ENCODE data around the gene TNIP2. TPM values are rescaled to one million over a fixed set of nuclear protein-coding genes. Genes with fewer than 3 reads are reported as not detected.

Gene TNIP2
- total and polyA plus RNA-seq, 2 experiments from 2014 or later: 42.7 to 50.8 TPM

GRCh38 chr4:2734612-2735011 lies 21.5 kb downstream of the TNIP2 start:
- H3K4me2 ChIP-seq: no peak overlapping the region
- no peak overlapping the region for H3K4me3 ChIP-seq
- no peaks in the 10 kb centered on the region for H3K36me3 ChIP-seq (replicated peaks; ENCODE audit: insufficient read depth, low read depth)
- no peaks in the 10 kb centered on the region for H4K20me1 ChIP-seq (ENCODE audit: insufficient read depth, poor library complexity, severe bottlenecking)
- H2AFZ ChIP-seq: no peak overlapping the region
- H3K79me2 ChIP-seq: no peaks in the 10 kb centered on the region
- H3K9me3 ChIP-seq (ENCODE audit: low read depth): no peaks in the 10 kb centered on the region
- 100% methylated on average over 1 of the region's 1 CpG for WGBS (ENCODE audit: low lambda C conversion rate, missing lambda C conversion rate)
- no peaks in the 10 kb centered on the region for H3K27me3 ChIP-seq
- no peaks in the 10 kb centered on the region for H3K9me2 ChIP-seq (replicated peaks; ENCODE audit: insufficient read depth)
- no peak for DNase-seq (ENCODE audit: low spot score)
- no peak for TF ChIP-seq CTCF (IDR thresholded peaks at IDR 0.05; ENCODE audit: poor library complexity)
- TF ChIP-seq EZH2phosphoT487 (IDR thresholded peaks at IDR 0.05; ENCODE audit: low read depth, severe bottlenecking, unreplicated experiment): no peak
- no peak for TF ChIP-seq EZH2 (IDR thresholded peaks at IDR 0.05; ENCODE audit: borderline replicate concordance)
- no peak overlapping the region for H3K27ac ChIP-seq
- H3K4me1 ChIP-seq (ENCODE audit: insufficient read depth): no peaks in the 10 kb centered on the region

- TF ChIP-seq EZH2 (IDR thresholded peaks at IDR 0.05; ENCODE audit: borderline replicate concordance): no peak
- Histone ChIP-seq H2AFZ (no peak overlapping the region), H3K79me2 (no peaks in the 10 kb centered on the region), H4K20me1 (ENCODE audit: insufficient read depth, poor library complexity, severe bottlenecking) (no peaks in the 10 kb centered on the region), H3K27me3 (no peaks in the 10 kb centered on the region), H3K4me3 (no peak overlapping the region), H3K4me2 (no peak overlapping the region), H3K4me1 (ENCODE audit: insufficient read depth) (no peaks in the 10 kb centered on the region), H3K9me2 (replicated peaks; ENCODE audit: insufficient read depth) (no peaks in the 10 kb centered on the region), H3K36me3 (replicated peaks; ENCODE audit: insufficient read depth, low read depth) (no peaks in the 10 kb centered on the region), H3K9me3 (ENCODE audit: low read depth) (no peaks in the 10 kb centered on the region), H3K27ac (no peak overlapping the region)
- WGBS (ENCODE audit: low lambda C conversion rate, missing lambda C conversion rate): 100% methylated on average over 2 of the region's 2 CpGs
- DNase-seq (ENCODE audit: low spot score): no peak
Observed at GRCh38 chr4:2733844-2734574, 22.1 kb downstream of the TNIP2 start.

- H2AFZ ChIP-seq: no peak overlapping the region
- WGBS (ENCODE audit: low lambda C conversion rate, missing lambda C conversion rate): 93% methylated on average over 21 of the region's 21 CpGs
Observed at GRCh38 chr4:2733001-2733843, 22.9 kb downstream of the TNIP2 start.

More at GRCh38 chr4:2733001-2733843, 22.9 kb downstream of the TNIP2 start:
- no peak overlapping the region for H3K4me2 ChIP-seq
- no peak overlapping the region for H3K4me3 ChIP-seq
- no peaks in the 10 kb centered on the region for H3K9me3 ChIP-seq (ENCODE audit: low read depth)
- no peaks in the 10 kb centered on the region for H3K27me3 ChIP-seq
- no peaks in the 10 kb centered on the region for H3K4me1 ChIP-seq (ENCODE audit: insufficient read depth)
- H3K79me2 ChIP-seq: no peaks in the 10 kb centered on the region
- no peaks in the 10 kb centered on the region for H3K36me3 ChIP-seq (replicated peaks; ENCODE audit: insufficient read depth, low read depth)
- no peak for DNase-seq (ENCODE audit: low spot score)
- no peak overlapping the region for H3K27ac ChIP-seq
- H3K9me2 ChIP-seq (replicated peaks; ENCODE audit: insufficient read depth): no peaks in the 10 kb centered on the region
- no peaks in the 10 kb centered on the region for H4K20me1 ChIP-seq (ENCODE audit: insufficient read depth, poor library complexity, severe bottlenecking)
- TF ChIP-seq CTCF (IDR thresholded peaks at IDR 0.05; ENCODE audit: poor library complexity) (no peak), EZH2phosphoT487 (IDR thresholded peaks at IDR 0.05; ENCODE audit: low read depth, severe bottlenecking, unreplicated experiment) (no peak), EZH2 (IDR thresholded peaks at IDR 0.05; ENCODE audit: borderline replicate concordance) (no peak)

Data from hepatocyte (in vitro differentiated cells).